Panc1 (cell line): ENCODE measurements around the gene SPRED2. TPM values are rescaled to one million over a fixed set of nuclear protein-coding genes. Genes with fewer than 3 reads are reported as not detected.
A peak's percentile ranks its signal among the peaks of the same experiment; 100 is the strongest.

Experiments used
- ATAC-seq: fragments of 200-7000 bp; cut with Tn5 transposase; 2 replicates; pipeline ENCODE4 v1.9.1; 2020; ENCODE audit warnings: mild to moderate bottlenecking, moderate library complexity
- BruUV-seq: library from RNA; stranded (reverse); fragments of 400-500 nt; replicated peaks from 2 replicates; lab custom pipeline; 2021; lab: Mats Ljungman, UMichigan
- CTCF ChIA-PET: fragments of 300-600 bp; sonication (Branson Sonifier 250); formaldehyde crosslinking; loops from one replicate; lab custom pipeline; 2022; ENCODE audit warnings: antibody characterized with exemption; lab: Charles Lee
- POLR2A ChIA-PET: fragments of 300-600 bp; sonication (Branson Sonifier 250); formaldehyde crosslinking; loops from one replicate; lab custom pipeline; 2022; ENCODE audit warnings: antibody characterized with exemption; lab: Charles Lee
- DNase-seq: peaks from one replicate; pipeline ENCODE4 v3.0.0-alpha.2; 2010; ENCODE audit warnings: low read depth, low spot score
- H3K27ac ChIP-seq: 2 replicates; pipeline ENCODE4 v1.5.1; 2011; ENCODE audit warnings: mild to moderate bottlenecking, low read length, inconsistent platforms
- H3K27me3 ChIP-seq: fragments of 200-500 bp; sonication (Bioruptor generic); 2 replicates; pipeline ENCODE4 v1.6.0; 2014; ENCODE audit warnings: low read length, inconsistent platforms; ENCODE audit not compliant: control insufficient read depth, insufficient read depth
- H3K36me3 ChIP-seq: fragments of 200-500 bp; sonication (Bioruptor generic); 2 replicates; pipeline ENCODE4 v1.5.1; 2014; ENCODE audit warnings: inconsistent platforms, mild to moderate bottlenecking, low read length, moderate library complexity; ENCODE audit not compliant: control insufficient read depth, insufficient read depth
- H3K4me1 ChIP-seq: 2 replicates; pipeline ENCODE4 v1.5.1; 2011; ENCODE audit warnings: inconsistent platforms, mild to moderate bottlenecking, low read length, moderate library complexity; ENCODE audit not compliant: control insufficient read depth, insufficient read depth
- H3K4me3 ChIP-seq, 2 experiments: 2 replicates each; pipeline ENCODE4 v1.5.1; 2011 to 2012; ENCODE audit warnings: low read depth in 2 of 2, low read length in 2 of 2, mild to moderate bottlenecking in 2 of 2, inconsistent platforms in 1 of 2, moderate library complexity in 1 of 2
- H3K9me3 ChIP-seq: fragments of 200-500 bp; sonication (Bioruptor generic); 2 replicates; pipeline ENCODE4 v1.5.1; 2014; ENCODE audit warnings: low read depth, mild to moderate bottlenecking, inconsistent platforms, low read length, moderate library complexity; ENCODE audit not compliant: control insufficient read depth, insufficient read depth
- CTCF ChIP-seq: fragments of 450-650 bp; IDR thresholded peaks from 2 replicates; pipeline ENCODE4 v1.5.1; 2017; ENCODE audit warnings: mild to moderate bottlenecking
- POLR2AphosphoS5 ChIP-seq: IDR thresholded peaks from 2 replicates; pipeline ENCODE4 v1.6.1; 2012; ENCODE audit warnings: mild to moderate bottlenecking, low read depth, low read length, moderate library complexity
- REST ChIP-seq, 2 experiments: IDR thresholded peaks; 2 replicates each; pipeline ENCODE4 v1.6.1; 2011 to 2012; ENCODE audit warnings: low read depth in 2 of 2, control low read depth in 1 of 2, low read length in 1 of 2, mild to moderate bottlenecking in 1 of 2, moderate library complexity in 1 of 2; ENCODE audit not compliant: insufficient read depth in 1 of 2
- SIN3A ChIP-seq: IDR thresholded peaks from 2 replicates; pipeline ENCODE4 v1.6.1; 2012; ENCODE audit warnings: low read depth, mild to moderate bottlenecking, low read length, moderate library complexity, borderline replicate concordance; ENCODE audit not compliant: insufficient read depth
- TCF7L2 ChIP-seq: IDR thresholded peaks from 2 replicates; pipeline ENCODE4 v1.6.1; 2011; ENCODE audit warnings: mild to moderate bottlenecking, low read depth, low read length, inconsistent platforms
- in situ Hi-C: cut with HindIII; loops from 2 replicates; pipeline ENCODE4 v1.10.0; 2016; ENCODE audit warnings: low sequenced_read_pairs, low pct_unique_long_range_greater_than_20kb
- intact Hi-C: fragments of 100-400 bp; cut with micrococcal nuclease; formaldehyde crosslinking; loops from one replicate; pipeline ENCODE4 v1.10.0; 2022; ENCODE audit not compliant: unreplicated experiment
- total RNA-seq: library from RNA; stranded (reverse); gene quantifications from one replicate; pipeline ENCODE4 v1.2.1, GENCODE V29; 2021; ENCODE audit not compliant: unreplicated experiment

SPRED2 gene
- total RNA-seq, 1 experiment from 2014 or later, result 60.1 TPM

- no peak for DNase-seq
- H3K36me3 ChIP-seq, result no peaks in the 10 kb centered on the region; the same call in 1 of the 2 replicates
- peaks cover 84% of the 10 kb centered on the region for H3K4me1 ChIP-seq
- H3K27ac ChIP-seq, result peak overlapping the region; percentile 75
- no peak for TF ChIP-seq REST (IDR thresholded peaks at IDR 0.05; ENCODE audit: insufficient read depth in 1 of 2, low read depth in 2 of 2, low read length in 1 of 2)
- TF ChIP-seq POLR2AphosphoS5, result no peak
- TF ChIP-seq CTCF, result no peak; the same call in none of the 2 replicates
- no peak for TF ChIP-seq SIN3A
- no peak for TF ChIP-seq TCF7L2
- in situ Hi-C loops, result no loop called here
- H3K4me3 ChIP-seq, result peak overlapping the region in 1 of 2 experiments; percentile 31; a peak in 2 of 4 replicates
- H3K27me3 ChIP-seq, result no peaks in the 10 kb centered on the region
- peak; percentile 71 for ATAC-seq
- no TSS peak for BruUV-seq
- ChIA-PET POLR2A (interaction anchor here (0.5 kb wide), 1 partner anchor 316 kb away, joined by 4 read pairs; no protein-coding TSS in a partner anchor), CTCF (no interaction called here)
- intact Hi-C loops, result no loop called here
- H3K9me3 ChIP-seq, result no peaks in the 10 kb centered on the region
Measured at GRCh38 chr2:65382776-65383357, 49.5 kb downstream of the SPRED2 start.

GRCh38 chr2:65382323-65382722 is 50.1 kb downstream of the SPRED2 start:
- H3K27ac ChIP-seq, result peak overlapping the region; percentile 75
- no peak overlapping the region for H3K4me3 ChIP-seq
- in situ Hi-C loops, result no loop called here

More at GRCh38 chr2:65382323-65382722, 50.1 kb downstream of the SPRED2 start:
- Histone ChIP-seq H3K9me3 (no peaks in the 10 kb centered on the region), H3K27me3 (no peaks in the 10 kb centered on the region), H3K4me1 (peaks cover 88% of the 10 kb centered on the region), H3K36me3 (no peaks in the 10 kb centered on the region; the same call in 1 of the 2 replicates)
- no peak for DNase-seq
- TF ChIP-seq SIN3A, result no peak
- TF ChIP-seq REST (IDR thresholded peaks at IDR 0.05; ENCODE audit: insufficient read depth in 1 of 2, low read depth in 2 of 2, low read length in 1 of 2), result no peak
- no peak for TF ChIP-seq TCF7L2
- no peak for TF ChIP-seq CTCF
- no peak for TF ChIP-seq POLR2AphosphoS5
- BruUV-seq, result no TSS peak
- POLR2A ChIA-PET, result no interaction called here
- CTCF ChIA-PET, result interaction anchor here (0.6 kb wide), 1 partner anchor 118 kb away, joined by 3 read pairs; no protein-coding TSS in a partner anchor
- intact Hi-C loops, result no loop called here
- no peak for ATAC-seq
